Adipocyte (in vitro differentiated cells): ENCODE results near the gene SYDE1.

Experiments used
- DNase-seq: peaks from one replicate; pipeline ENCODE4 v3.0.0-alpha.2; 2015; ENCODE audit warnings: low read depth
- H3K27me3 ChIP-seq: replicated peaks from 2 replicates; pipeline ENCODE4 v1.7.0; 2013; ENCODE audit warnings: mild to moderate bottlenecking, low read length, moderate library complexity; ENCODE audit not compliant: control insufficient read depth, insufficient read depth
- H3K36me3 ChIP-seq: 2 replicates; pipeline ENCODE4 v1.7.0; 2013; ENCODE audit warnings: low read length, mild to moderate bottlenecking, moderate library complexity; ENCODE audit not compliant: control insufficient read depth, insufficient read depth, severe bottlenecking
- H3K4me1 ChIP-seq: 2 replicates; pipeline ENCODE4 v1.7.0; 2013; ENCODE audit warnings: mild to moderate bottlenecking, low read length, moderate library complexity; ENCODE audit not compliant: control insufficient read depth, insufficient read depth
- H3K4me3 ChIP-seq: 2 replicates; pipeline ENCODE4 v1.7.0; 2013; ENCODE audit warnings: mild to moderate bottlenecking, low read length, moderate library complexity
- H3K9ac ChIP-seq: 2 replicates; pipeline ENCODE4 v1.7.0; 2013; ENCODE audit warnings: mild to moderate bottlenecking, low read length, moderate library complexity
- H3K9me3 ChIP-seq: 2 replicates; pipeline ENCODE4 v1.7.0; 2013; ENCODE audit warnings: mild to moderate bottlenecking, low read length, moderate library complexity; ENCODE audit not compliant: control insufficient read depth

The SYDE1 gene

GRCh38 chr19:15129856-15130585, 22.8 kb downstream of the SYDE1 start:
- Histone ChIP-seq H3K36me3 (no peaks in the 10 kb centered on the region), H3K27me3 (peaks cover 3% of the 10 kb centered on the region), H3K9me3 (no peaks in the 10 kb centered on the region), H3K9ac (no peak overlapping the region), H3K4me1 (peaks cover 12% of the 10 kb centered on the region), H3K4me3 (no peak overlapping the region)
- DNase-seq = no peak

GRCh38 chr19:15136234-15136954, 29.2 kb downstream of the SYDE1 start:
- no peak overlapping the region for H3K4me3 ChIP-seq
- DNase-seq = no peak
- H3K27me3 ChIP-seq = peaks cover 3% of the 10 kb centered on the region
- no peak overlapping the region for H3K9ac ChIP-seq
- no peaks in the 10 kb centered on the region for H3K36me3 ChIP-seq
- H3K9me3 ChIP-seq = peaks cover 10% of the 10 kb centered on the region
- H3K4me1 ChIP-seq = peaks cover 3% of the 10 kb centered on the region

- H3K36me3 ChIP-seq = no peaks in the 10 kb centered on the region
- peaks cover 3% of the 10 kb centered on the region for H3K27me3 ChIP-seq
- peaks cover 10% of the 10 kb centered on the region for H3K9me3 ChIP-seq
- H3K9ac ChIP-seq = no peak overlapping the region
- peaks cover 3% of the 10 kb centered on the region for H3K4me1 ChIP-seq
- no peak overlapping the region for H3K4me3 ChIP-seq
- no peak for DNase-seq
Measured at GRCh38 chr19:15137777-15138176, 30.6 kb downstream of the SYDE1 start.

GRCh38 chr19:15138427-15138826, 31.2 kb downstream of the SYDE1 start:
- peak; percentile 48 for DNase-seq
- Histone ChIP-seq H3K9me3 (peaks cover 10% of the 10 kb centered on the region), H3K4me3 (no peak overlapping the region), H3K36me3 (no peaks in the 10 kb centered on the region), H3K27me3 (peaks cover under 1% of the 10 kb centered on the region), H3K9ac (no peak overlapping the region), H3K4me1 (peaks cover 3% of the 10 kb centered on the region)

GRCh38 chr19:15141143-15141542, 33.9 kb downstream of the SYDE1 start:
- H3K36me3 ChIP-seq = no peaks in the 10 kb centered on the region
- H3K27me3 ChIP-seq = no peaks in the 10 kb centered on the region
- no peak for DNase-seq
- H3K4me1 ChIP-seq = peaks cover 3% of the 10 kb centered on the region
- peaks cover 15% of the 10 kb centered on the region for H3K9me3 ChIP-seq
- H3K4me3 ChIP-seq = no peak overlapping the region
- H3K9ac ChIP-seq = no peak overlapping the region

- no peak for DNase-seq
- Histone ChIP-seq H3K4me3 (no peak overlapping the region), H3K9me3 (peaks cover 15% of the 10 kb centered on the region), H3K9ac (no peak overlapping the region), H3K36me3 (no peaks in the 10 kb centered on the region), H3K27me3 (no peaks in the 10 kb centered on the region), H3K4me1 (peaks cover 3% of the 10 kb centered on the region)
Measured at GRCh38 chr19:15142313-15142712, 35.1 kb downstream of the SYDE1 start.

GRCh38 chr19:15144046-15144646, 36.9 kb downstream of the SYDE1 start:
- Histone ChIP-seq H3K27me3 (peaks cover 9% of the 10 kb centered on the region), H3K36me3 (no peaks in the 10 kb centered on the region), H3K4me3 (no peak overlapping the region), H3K9me3 (peaks cover 12% of the 10 kb centered on the region), H3K9ac (no peak overlapping the region), H3K4me1 (no peaks in the 10 kb centered on the region)
- DNase-seq = no peak

- Histone ChIP-seq H3K9ac (no peak overlapping the region), H3K4me1 (no peaks in the 10 kb centered on the region), H3K27me3 (peaks cover 9% of the 10 kb centered on the region), H3K36me3 (no peaks in the 10 kb centered on the region), H3K4me3 (no peak overlapping the region), H3K9me3 (peaks cover 5% of the 10 kb centered on the region)
- DNase-seq = no peak
Measured at GRCh38 chr19:15147090-15147489, 39.9 kb downstream of the SYDE1 start.

- Histone ChIP-seq H3K36me3 (no peaks in the 10 kb centered on the region), H3K9ac (no peak overlapping the region), H3K4me3 (no peak overlapping the region), H3K4me1 (no peaks in the 10 kb centered on the region), H3K27me3 (peaks cover 9% of the 10 kb centered on the region), H3K9me3 (no peaks in the 10 kb centered on the region)
- DNase-seq = no peak
Measured at GRCh38 chr19:15149737-15150136, 42.5 kb downstream of the SYDE1 start.

- Histone ChIP-seq H3K27me3 (no peaks in the 10 kb centered on the region), H3K4me1 (no peaks in the 10 kb centered on the region), H3K4me3 (no peak overlapping the region), H3K9me3 (peaks cover 7% of the 10 kb centered on the region), H3K36me3 (peaks cover 1% of the 10 kb centered on the region), H3K9ac (no peak overlapping the region)
- DNase-seq = peak; percentile 44
Measured at GRCh38 chr19:15154002-15154612, 46.9 kb downstream of the SYDE1 start.

GRCh38 chr19:15155296-15155695, 48.1 kb downstream of the SYDE1 start:
- peaks cover 14% of the 10 kb centered on the region for H3K9me3 ChIP-seq
- no peaks in the 10 kb centered on the region for H3K27me3 ChIP-seq
- peaks cover 4% of the 10 kb centered on the region for H3K36me3 ChIP-seq
- DNase-seq = no peak
- H3K4me3 ChIP-seq = no peak overlapping the region
- H3K9ac ChIP-seq = no peak overlapping the region
- no peaks in the 10 kb centered on the region for H3K4me1 ChIP-seq
